ENCODE results near the gene PSENEN. TPM values are rescaled to one million over a fixed set of nuclear protein-coding genes. Genes with fewer than 3 reads are reported as not detected.

The PSENEN gene
- total and polyA plus RNA-seq, 9 of the 15 experiments (the other 6 are each of a cell fraction or from before 2014, with no cell fraction given) = 34.5 to 299 (median 61.1) TPM

DNA sequence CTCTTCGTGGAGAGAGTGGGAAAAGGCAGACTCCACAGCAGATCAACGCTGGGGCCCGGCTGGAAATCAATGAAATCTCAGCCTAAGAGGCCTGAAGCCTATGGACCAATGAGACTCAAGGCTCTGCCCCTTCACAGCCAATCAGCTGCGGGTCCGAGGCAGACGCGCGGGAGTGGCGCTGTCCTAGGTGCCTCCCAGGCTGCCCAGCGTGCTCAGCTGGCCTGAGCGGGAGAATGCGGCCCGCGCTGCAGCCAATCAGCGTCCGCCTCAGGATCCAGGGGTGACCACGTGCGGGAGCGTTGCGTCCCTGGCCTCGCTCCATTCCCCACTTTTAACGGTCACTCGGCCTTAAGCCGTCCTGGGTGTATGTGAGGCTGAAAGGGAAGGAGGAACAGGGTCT lies 41.2 kb upstream of the PSENEN start, which contains the start of gene ZBTB32 (continued):
- peak; percentile 60; the same call in 1 of the 2 replicates for TF ChIP-seq ZBTB33 (CRISPR knock-in tag; IDR thresholded peaks at IDR 0.05)
- peak; percentile 81 for TF ChIP-seq FOS (IDR thresholded peaks at IDR 0.05; ENCODE audit: extremely low read depth, insufficient read length)
- no peak for TF ChIP-seq SREBF2 (CRISPR knock-in tag; IDR thresholded peaks at IDR 0.05)
- no peak for TF ChIP-seq LEF1 (IDR thresholded peaks at IDR 0.05)
- TF ChIP-seq ZNF124 (CRISPR knock-in tag; IDR thresholded peaks at IDR 0.05) = no peak
- peak; percentile 98 for TF ChIP-seq CTBP1 (IDR thresholded peaks at IDR 0.05; ENCODE audit: borderline replicate concordance)
- no peak for TF ChIP-seq EP300 (IDR thresholded peaks at IDR 0.05; ENCODE audit: low read length)
- no peak for TF ChIP-seq KAT2B (IDR thresholded peaks at IDR 0.05; ENCODE audit: low read depth, low read length)
- TF ChIP-seq NR3C1 (CRISPR knock-in tag; IDR thresholded peaks at IDR 0.05) = peak; percentile 69; the same call in 1 of the 2 replicates
- no peak for TF ChIP-seq ZNF354B (CRISPR knock-in tag; IDR thresholded peaks at IDR 0.05)
- TF ChIP-seq BRD4 (IDR thresholded peaks at IDR 0.05) = no peak
- TF ChIP-seq ESRRB (CRISPR knock-in tag; IDR thresholded peaks at IDR 0.05; ENCODE audit: borderline replicate concordance) = no peak
- no peak for TF ChIP-seq ZZZ3 (IDR thresholded peaks at IDR 0.05)
- peak; percentile 80 for TF ChIP-seq MIER1 (IDR thresholded peaks at IDR 0.05; ENCODE audit: low read depth)
- TF ChIP-seq HDAC6 (IDR thresholded peaks at IDR 0.05; ENCODE audit: low read depth, low read length) = no peak
- no peak for TF ChIP-seq U2AF1 (optimal IDR thresholded peaks at IDR 0.05; ENCODE audit: low read depth, low read length)
- no peak for TF ChIP-seq GTF2A2 (tag; IDR thresholded peaks at IDR 0.05)
- no peak for TF ChIP-seq CBFA2T2 (conservative IDR thresholded peaks at IDR 0.05)
- TF ChIP-seq, protein P1, sequence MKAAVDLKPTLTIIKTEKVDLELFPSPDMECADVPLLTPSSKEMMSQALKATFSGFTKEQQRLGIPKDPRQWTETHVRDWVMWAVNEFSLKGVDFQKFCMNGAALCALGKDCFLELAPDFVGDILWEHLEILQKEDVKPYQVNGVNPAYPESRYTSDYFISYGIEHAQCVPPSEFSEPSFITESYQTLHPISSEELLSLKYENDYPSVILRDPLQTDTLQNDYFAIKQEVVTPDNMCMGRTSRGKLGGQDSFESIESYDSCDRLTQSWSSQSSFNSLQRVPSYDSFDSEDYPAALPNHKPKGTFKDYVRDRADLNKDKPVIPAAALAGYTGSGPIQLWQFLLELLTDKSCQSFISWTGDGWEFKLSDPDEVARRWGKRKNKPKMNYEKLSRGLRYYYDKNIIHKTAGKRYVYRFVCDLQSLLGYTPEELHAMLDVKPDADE (conservative IDR thresholded peaks at IDR 0.05; ENCODE audit: control insufficient read depth, low read depth, low read length) = no peak
- no peak for TF ChIP-seq ZNF212 (CRISPR knock-in tag; IDR thresholded peaks at IDR 0.05)
- TF ChIP-seq TARDBP (IDR thresholded peaks at IDR 0.05) = no peak
- TF ChIP-seq SAP30 (IDR thresholded peaks at IDR 0.05; ENCODE audit: borderline replicate concordance, insufficient read depth, low read depth, low read length, poor library complexity, severe bottlenecking) = no peak
- TF ChIP-seq ZNF518B (CRISPR knock-in tag; IDR thresholded peaks at IDR 0.05) = no peak
